Esophagus (tissue), 2 donors: ENCODE measurements around the gene BICDL2. TPM values are rescaled to one million over a fixed set of nuclear protein-coding genes. Genes with fewer than 3 reads are reported as not detected.

ENCODE experiments used
- H3K27ac ChIP-seq, 2 donors: one replicate each; pipeline ENCODE4 v1.5.1; 2013; ENCODE audit warnings: low read depth in 2 of 2, mild to moderate bottlenecking in 2 of 2, inconsistent platforms in 1 of 2, low read length in 1 of 2, moderate library complexity in 1 of 2
- H3K27me3 ChIP-seq, 2 donors: one replicate each; pipeline ENCODE4 v1.6.1; 2013; ENCODE audit warnings: low read length in 2 of 2, control low read depth in 1 of 2, mild to moderate bottlenecking in 1 of 2; ENCODE audit not compliant: insufficient read depth in 2 of 2, control insufficient read depth in 1 of 2
- H3K36me3 ChIP-seq, 2 donors: one replicate each; pipeline ENCODE4 v1.6.1; 2013; ENCODE audit warnings: low read length in 1 of 2; ENCODE audit not compliant: control insufficient read depth in 2 of 2, insufficient read depth in 2 of 2
- H3K4me1 ChIP-seq, 2 donors: one replicate each; pipeline ENCODE4 v1.6.1; 2013; ENCODE audit warnings: low read length in 1 of 2; ENCODE audit not compliant: control insufficient read depth in 2 of 2, insufficient read depth in 2 of 2
- H3K4me3 ChIP-seq, 2 donors: one replicate each; pipeline ENCODE4 v1.5.1; 2013; ENCODE audit warnings: low read length in 2 of 2, mild to moderate bottlenecking in 2 of 2, low read depth in 1 of 2, moderate library complexity in 1 of 2
- H3K9me3 ChIP-seq, 2 donors: one replicate each; pipeline ENCODE4 v1.6.1; 2013; ENCODE audit warnings: mild to moderate bottlenecking in 2 of 2, low read depth in 1 of 2, low read length in 1 of 2, moderate library complexity in 1 of 2; ENCODE audit not compliant: control insufficient read depth in 2 of 2, insufficient read depth in 1 of 2
- WGBS, 2 donors: extraction: QIAGEN DNeasy Blood & Tissue Kit; methylation state at CpG; one replicate each; pipeline ENCODE4 v1.1.7; 2013; 5-methylcytosine and 5-hydroxymethylcytosine counted together
- polyA plus RNA-seq, 2 donors: library from polyadenylated mRNA; stranded (reverse); fragments of 200-250 nt; gene quantifications; one replicate each; pipeline ENCODE4 v1.2.3, GENCODE V29; 2013
- donor health status: healthy with polysubstance abuse.
- donor health status: Bipolar disorder and iron deficiency.

The BICDL2 gene
- polyA plus RNA-seq, 2 donors: 144 to 149 TPM

DNA sequence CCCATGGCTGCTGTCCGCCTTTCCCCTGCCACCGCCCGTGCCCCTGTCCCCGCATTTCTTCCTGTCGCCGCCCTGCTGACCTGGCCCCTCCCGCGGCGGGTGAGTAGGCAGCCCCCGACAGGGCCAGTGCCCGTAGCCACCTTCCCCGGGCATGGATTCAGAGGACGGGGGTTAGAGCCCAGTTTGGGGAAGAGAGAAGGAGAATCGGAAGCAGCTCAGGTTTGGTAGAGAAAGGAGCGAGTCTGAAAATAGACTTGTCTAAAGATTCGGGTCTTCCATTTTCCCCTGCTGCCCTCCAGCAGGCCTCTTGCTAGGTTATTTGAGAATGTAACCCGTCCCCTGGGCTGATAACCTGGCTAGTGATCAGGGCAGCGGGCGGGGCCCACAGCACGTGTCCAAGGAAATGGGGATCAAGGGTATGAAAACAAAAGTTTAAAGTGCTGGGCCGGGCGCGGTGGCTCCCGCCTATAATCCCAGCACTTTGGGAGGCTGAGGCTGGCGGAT is 31.9 kb downstream of the BICDL2 start:
- peak overlapping the region; percentile 20 to 66 for H3K4me3 ChIP-seq
- H3K4me1 ChIP-seq: peaks cover 0 to 2% of the 10 kb centered on the region in 2 donors
- no peaks in the 10 kb centered on the region for H3K9me3 ChIP-seq
- no peaks in the 10 kb centered on the region for H3K27me3 ChIP-seq
- no peak overlapping the region for H3K27ac ChIP-seq
- no peaks in the 10 kb centered on the region for H3K36me3 ChIP-seq
- WGBS, 2 donors: 7 to 8% methylated on average over 25 of the region's 25 CpGs

DNA sequence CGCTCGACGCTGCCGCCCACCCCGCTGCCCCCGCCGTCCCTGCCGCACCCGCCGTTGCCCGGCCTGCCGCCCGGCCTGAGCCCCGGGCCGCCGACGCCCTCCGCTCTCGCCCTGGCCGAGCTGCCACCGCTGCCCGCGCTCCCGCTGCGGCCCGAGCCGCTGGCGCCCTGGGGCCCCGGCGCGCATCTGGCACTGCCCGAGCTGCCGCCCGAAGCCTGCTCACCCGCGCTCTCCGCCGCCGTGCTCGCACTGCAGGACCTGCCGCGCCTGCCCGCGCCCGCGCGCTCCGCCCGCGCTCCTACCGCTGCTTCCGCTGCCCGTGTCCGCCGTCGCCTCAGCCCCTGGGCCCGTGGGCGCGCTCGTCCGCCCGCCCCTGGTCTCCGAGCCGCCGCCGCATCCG is 32.4 kb downstream of the BICDL2 start:
- Histone ChIP-seq H3K27me3 (no peaks in the 10 kb centered on the region), H3K4me1 (peaks cover 0 to 2% of the 10 kb centered on the region in 2 donors), H3K4me3 (peak overlapping the region in 1 of 2 donors; percentile 66), H3K9me3 (no peaks in the 10 kb centered on the region), H3K36me3 (no peaks in the 10 kb centered on the region), H3K27ac (peak overlapping the region in 1 of 2 donors; percentile 26)
- 1% methylated on average over 18 to 66 of the region's 67 CpGs for WGBS, 2 donors

DNA sequence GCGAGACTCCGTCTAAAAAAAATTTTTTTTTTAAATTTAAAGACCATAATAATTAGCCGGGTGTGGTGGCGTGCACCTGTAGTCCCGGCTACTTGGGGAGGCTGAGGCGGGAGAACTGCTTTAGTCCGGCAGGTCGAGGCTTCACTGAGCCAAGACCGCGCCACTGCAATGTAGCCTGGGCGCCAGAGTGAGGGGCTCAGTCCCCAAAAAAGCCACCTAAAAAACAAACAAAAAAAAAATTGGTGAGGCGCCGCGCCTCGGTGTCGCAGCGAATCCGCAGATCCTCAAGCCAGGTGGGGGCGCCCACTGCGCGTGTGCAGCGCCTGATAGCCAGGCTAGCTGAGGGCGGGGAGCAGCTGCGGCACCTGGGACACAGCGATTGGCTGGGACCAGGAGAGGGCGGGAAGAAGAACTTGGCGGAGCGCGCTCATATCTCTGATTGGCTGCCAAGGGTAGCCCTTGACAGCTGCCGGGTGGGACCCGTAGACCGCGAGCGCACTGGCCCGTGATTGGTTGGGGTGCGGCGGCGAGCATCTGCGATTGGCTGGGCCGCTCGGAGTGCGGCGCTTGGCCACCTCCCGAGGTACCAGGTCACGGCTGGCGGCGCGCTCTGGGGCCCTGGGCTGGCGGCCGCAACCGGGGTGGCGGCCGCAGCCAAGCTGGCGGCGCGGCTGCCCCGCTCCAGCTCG is 33.0 kb downstream of the BICDL2 start:
- no peak overlapping the region for H3K27ac ChIP-seq
- WGBS, 2 donors: 9 to 12% methylated on average over 38 to 58 of the region's 58 CpGs
- peak overlapping the region in 1 of 2 donors; percentile 66 for H3K4me3 ChIP-seq
- no peaks in the 10 kb centered on the region for H3K9me3 ChIP-seq
- H3K4me1 ChIP-seq: peaks cover 0 to 2% of the 10 kb centered on the region in 2 donors
- no peaks in the 10 kb centered on the region for H3K36me3 ChIP-seq
- H3K27me3 ChIP-seq: no peaks in the 10 kb centered on the region

DNA sequence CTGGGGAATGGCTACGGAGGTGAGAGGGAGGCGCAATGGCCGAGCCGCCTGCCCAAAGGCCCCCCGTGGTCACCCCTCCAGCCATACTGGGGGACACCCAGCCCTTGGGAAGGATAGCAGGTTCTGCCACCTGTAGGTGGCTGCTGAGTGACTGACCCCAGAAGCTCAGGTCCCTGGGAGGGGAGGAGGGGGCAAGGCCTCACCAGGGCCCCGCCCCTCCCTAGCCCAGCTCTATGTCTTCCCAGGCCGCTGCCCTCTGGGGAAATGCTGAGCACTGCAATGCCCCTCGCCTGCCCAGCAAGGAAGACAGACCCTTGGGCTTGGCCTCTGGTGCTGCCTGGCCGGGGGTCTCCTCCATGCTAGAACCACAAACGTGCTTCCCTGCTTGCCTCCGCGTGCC is 35.4 kb downstream of the BICDL2 start:
- 71 to 83% methylated on average over 12 of the region's 12 CpGs for WGBS, 2 donors
- Histone ChIP-seq H3K36me3 (no peaks in the 10 kb centered on the region), H3K27me3 (no peaks in the 10 kb centered on the region), H3K4me1 (peaks cover 0 to 2% of the 10 kb centered on the region in 2 donors), H3K27ac (no peak overlapping the region), H3K4me3 (no peak overlapping the region), H3K9me3 (no peaks in the 10 kb centered on the region)

DNA sequence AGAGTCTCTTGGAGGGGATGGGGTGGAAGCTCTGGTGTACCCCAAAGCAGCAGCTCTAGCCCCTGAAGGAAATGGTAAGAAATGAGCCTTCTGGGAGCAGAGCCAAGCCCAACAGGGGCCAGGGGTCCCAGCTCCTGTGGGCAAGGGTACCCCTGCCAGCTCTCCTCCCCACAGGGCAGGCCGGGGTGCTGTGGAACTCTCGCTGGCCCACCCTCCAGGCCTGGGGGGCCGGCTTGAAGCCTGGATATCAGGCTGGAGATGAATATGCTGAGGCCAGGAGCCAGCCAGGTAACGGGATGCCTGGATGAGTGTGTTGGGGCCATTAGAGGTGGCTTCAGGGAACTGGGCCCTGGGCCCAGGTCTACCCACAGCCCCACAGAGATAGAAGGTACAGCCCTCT is 36.2 kb downstream of the BICDL2 start:
- H3K27ac ChIP-seq: no peak overlapping the region
- H3K9me3 ChIP-seq: no peaks in the 10 kb centered on the region
- H3K27me3 ChIP-seq: no peaks in the 10 kb centered on the region
- no peaks in the 10 kb centered on the region for H3K36me3 ChIP-seq
- H3K4me3 ChIP-seq: no peak overlapping the region
- WGBS, 2 donors: 73 to 80% methylated on average over 4 of the region's 4 CpGs
- peaks cover 0 to 2% of the 10 kb centered on the region in 2 donors for H3K4me1 ChIP-seq

DNA sequence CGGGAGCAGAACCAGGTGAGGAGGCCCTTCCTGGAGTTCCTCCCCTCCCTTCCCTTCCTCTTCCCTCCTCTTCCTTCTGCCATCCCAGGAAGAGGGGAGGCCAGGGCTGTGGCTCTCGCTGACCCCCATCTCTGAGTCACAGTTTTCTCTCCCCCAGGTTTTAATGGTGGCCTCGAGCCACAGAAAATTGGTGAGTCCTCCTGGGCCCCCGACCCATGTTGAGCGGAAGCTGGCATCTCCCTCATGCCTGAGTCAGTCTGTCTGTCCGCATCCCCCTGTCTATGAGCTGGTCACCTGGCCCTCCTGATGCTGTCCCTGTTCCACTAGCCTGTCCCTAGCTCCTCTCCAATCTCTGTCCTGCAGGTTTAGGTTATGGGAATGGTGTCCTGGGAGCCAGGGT is 36.8 kb downstream of the BICDL2 start:
- no peak overlapping the region for H3K4me3 ChIP-seq
- no peak overlapping the region for H3K27ac ChIP-seq
- H3K9me3 ChIP-seq: no peaks in the 10 kb centered on the region
- H3K27me3 ChIP-seq: no peaks in the 10 kb centered on the region
- no peaks in the 10 kb centered on the region for H3K36me3 ChIP-seq
- peaks cover 0 to under 1% of the 10 kb centered on the region in 2 donors for H3K4me1 ChIP-seq
- WGBS, 2 donors: 85% methylated on average over 6 of the region's 6 CpGs

DNA sequence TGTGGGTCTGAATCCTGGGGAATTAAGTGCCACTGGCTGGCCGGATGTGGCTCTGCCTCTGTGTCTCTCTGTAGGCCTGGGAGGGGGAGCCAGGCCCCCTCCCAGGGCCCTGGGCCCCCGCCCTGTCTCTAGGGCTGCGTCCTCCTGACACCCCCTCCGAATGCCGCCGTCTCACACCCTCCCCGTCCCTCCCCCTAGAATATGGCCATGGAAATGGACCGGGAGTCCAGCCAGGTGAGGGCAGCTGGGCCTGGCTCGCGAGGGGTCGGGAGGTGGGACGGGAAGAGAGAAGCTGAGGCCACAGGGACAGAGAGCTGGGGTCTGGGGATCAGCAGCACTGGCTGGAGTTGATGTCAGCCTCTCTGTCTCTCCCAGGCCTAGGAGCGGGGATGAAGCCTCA is 40.4 kb downstream of the BICDL2 start:
- H3K36me3 ChIP-seq: no peaks in the 10 kb centered on the region
- H3K9me3 ChIP-seq: no peaks in the 10 kb centered on the region
- H3K4me1 ChIP-seq: peaks cover 0 to 4% of the 10 kb centered on the region in 2 donors
- 75 to 79% methylated on average over 11 to 13 of the region's 13 CpGs for WGBS, 2 donors
- H3K27me3 ChIP-seq: no peaks in the 10 kb centered on the region
- H3K4me3 ChIP-seq: no peak overlapping the region
- H3K27ac ChIP-seq: no peak overlapping the region

DNA sequence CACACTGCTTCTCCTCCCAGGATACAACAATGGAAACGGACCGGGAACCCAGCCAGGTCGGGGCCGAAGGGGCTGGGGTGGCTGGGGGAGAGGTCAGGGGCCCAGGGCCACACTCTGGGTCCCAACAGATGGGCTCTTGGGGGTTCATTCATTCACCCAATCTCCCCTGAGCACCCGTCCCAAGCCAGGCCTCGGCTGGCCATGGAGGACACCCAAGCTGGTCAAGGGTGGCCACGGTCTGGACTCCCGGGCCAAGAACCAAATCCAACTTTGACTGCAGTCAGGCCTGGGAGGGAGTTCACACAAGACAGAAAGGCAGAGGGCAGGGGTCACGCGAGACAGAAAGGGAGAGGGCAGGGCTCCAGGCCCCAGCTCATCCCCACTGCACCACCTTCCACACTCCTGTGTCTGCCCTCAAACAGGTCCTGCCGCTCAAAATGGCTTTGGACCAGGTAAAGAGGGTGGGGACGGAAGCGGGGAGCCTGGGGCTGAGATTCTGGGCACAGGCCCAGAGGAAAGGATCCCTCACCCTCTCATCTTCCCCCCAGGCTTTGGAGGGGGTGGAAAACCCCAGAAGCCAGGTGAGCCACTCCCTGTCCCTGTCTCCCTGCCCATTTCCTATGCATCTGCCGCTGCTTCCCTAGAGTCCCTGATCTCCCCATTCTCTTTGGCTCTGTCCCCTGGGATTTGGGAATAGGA is 44.2 kb downstream of the BICDL2 start:
- Histone ChIP-seq H3K4me1 (peaks cover 0 to 7% of the 10 kb centered on the region in 2 donors), H3K4me3 (no peak overlapping the region), H3K27me3 (no peaks in the 10 kb centered on the region), H3K36me3 (no peaks in the 10 kb centered on the region), H3K27ac (peak overlapping the region in 1 of 2 donors; percentile 50), H3K9me3 (no peaks in the 10 kb centered on the region)
- 63 to 76% methylated on average over 13 to 14 of the region's 14 CpGs for WGBS, 2 donors

DNA sequence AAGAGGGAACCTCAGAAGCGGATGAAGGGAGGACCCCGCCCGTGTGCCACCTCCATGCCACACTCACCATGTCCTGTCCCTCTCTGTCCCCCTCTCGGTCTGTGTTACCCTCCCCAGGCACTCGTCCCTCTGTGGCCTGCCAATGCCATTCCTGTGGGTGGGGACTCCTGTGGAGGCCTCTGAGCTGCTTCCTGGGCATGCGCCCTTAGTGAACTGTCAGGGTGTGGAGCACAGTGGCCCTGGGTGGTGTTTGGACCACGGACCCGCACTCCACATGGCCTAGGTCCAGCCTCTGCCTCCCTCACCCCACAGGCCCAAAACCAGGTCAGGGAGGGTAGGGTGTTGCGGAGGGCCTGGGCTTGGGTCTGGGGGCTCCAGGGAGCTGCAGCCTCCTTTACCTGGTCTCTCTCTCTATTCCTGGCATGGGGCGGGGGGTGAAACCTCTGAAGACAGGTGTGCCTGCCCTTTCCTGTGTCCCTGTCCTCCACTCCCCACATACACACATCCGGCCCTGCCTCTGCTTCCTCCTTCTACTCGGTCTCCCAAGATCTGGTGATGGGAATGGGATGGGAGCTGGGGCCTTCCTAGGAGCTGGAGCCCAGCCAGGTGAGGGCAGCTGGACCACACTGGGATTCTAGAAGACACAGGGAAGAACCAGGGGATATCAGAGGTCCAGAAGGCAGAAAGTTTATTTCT is 45.0 kb downstream of the BICDL2 start:
- H3K4me3 ChIP-seq: no peak overlapping the region
- no peak overlapping the region for H3K27ac ChIP-seq
- H3K4me1 ChIP-seq: peaks cover 0 to 7% of the 10 kb centered on the region in 2 donors
- H3K9me3 ChIP-seq: no peaks in the 10 kb centered on the region
- no peaks in the 10 kb centered on the region for H3K36me3 ChIP-seq
- H3K27me3 ChIP-seq: no peaks in the 10 kb centered on the region
- 75 to 81% methylated on average over 11 to 12 of the region's 12 CpGs for WGBS, 2 donors
